Astrocyte (in vitro differentiated cells and primary cell): ENCODE measurements around the gene COL19A1. TPM values are rescaled to one million over a fixed set of nuclear protein-coding genes. Genes with fewer than 3 reads are reported as not detected.

Experiments used
- DNase-seq: peaks from one replicate; pipeline ENCODE4 v3.0.0-alpha.2; 2010; ENCODE audit warnings: low read depth
- FAIRE-seq: peaks from 2 replicates; lab custom pipeline; 2011; peaks lifted over from hg19 to GRCh38; lab: Jason Lieb, UNC
- H2AFZ ChIP-seq: 2 replicates; pipeline ENCODE4 v1.6.0; 2012; ENCODE audit warnings: low read depth, low read length, inconsistent platforms
- H3K27ac ChIP-seq: 2 replicates; pipeline ENCODE4 v1.5.1; 2011; ENCODE audit warnings: low read depth, low read length, inconsistent platforms
- H3K27me3 ChIP-seq: 2 replicates; pipeline ENCODE4 v1.6.0; 2011; ENCODE audit warnings: low read length, inconsistent platforms; ENCODE audit not compliant: insufficient read depth
- H3K36me3 ChIP-seq: 2 replicates; pipeline ENCODE4 v1.5.1; 2011; ENCODE audit warnings: low read length, inconsistent platforms; ENCODE audit not compliant: insufficient read depth
- H3K4me1 ChIP-seq: 2 replicates; pipeline ENCODE4 v1.5.1; 2011; ENCODE audit warnings: low read length, inconsistent platforms; ENCODE audit not compliant: insufficient read depth
- H3K4me2 ChIP-seq: 2 replicates; pipeline ENCODE4 v1.6.0; 2012; ENCODE audit warnings: low read length, inconsistent platforms
- H3K4me3 ChIP-seq: 2 replicates; pipeline ENCODE4 v1.5.1; 2011; ENCODE audit warnings: low read depth, mild to moderate bottlenecking, low read length, inconsistent platforms; ENCODE audit not compliant: insufficient read depth
- H3K79me2 ChIP-seq: 2 replicates; pipeline ENCODE4 v1.6.0; 2012; ENCODE audit warnings: mild to moderate bottlenecking, low read length, inconsistent platforms; ENCODE audit not compliant: insufficient read depth
- H3K9ac ChIP-seq: 2 replicates; pipeline ENCODE4 v1.6.0; 2012; ENCODE audit warnings: mild to moderate bottlenecking, low read length, inconsistent platforms
- H3K9me3 ChIP-seq: 2 replicates; pipeline ENCODE4 v1.5.1; 2012; ENCODE audit warnings: low read depth, mild to moderate bottlenecking, low read length, inconsistent platforms; ENCODE audit not compliant: insufficient read depth
- H4K20me1 ChIP-seq: 2 replicates; pipeline ENCODE4 v1.6.0; 2012; ENCODE audit warnings: low read length, inconsistent platforms; ENCODE audit not compliant: insufficient read depth
- H3K27ac Mint-ChIP-seq: one replicate; pipeline ENCODE4 v1.8.0; 2021; ENCODE audit warnings: mild to moderate bottlenecking, mixed read lengths; ENCODE audit not compliant: unreplicated experiment
- H3K27me3 Mint-ChIP-seq: one replicate; pipeline ENCODE4 v1.8.0; 2021; ENCODE audit warnings: low read depth, mixed read lengths; ENCODE audit not compliant: unreplicated experiment
- H3K36me3 Mint-ChIP-seq: one replicate; pipeline ENCODE4 v1.8.0; 2021; ENCODE audit warnings: low read depth, mixed read lengths; ENCODE audit not compliant: unreplicated experiment
- H3K4me1 Mint-ChIP-seq: one replicate; pipeline ENCODE4 v1.8.0; 2021; ENCODE audit warnings: low read depth, mixed read lengths; ENCODE audit not compliant: unreplicated experiment
- H3K4me3 Mint-ChIP-seq: one replicate; pipeline ENCODE4 v1.8.0; 2021; ENCODE audit warnings: mild to moderate bottlenecking, moderate library complexity, mixed read lengths; ENCODE audit not compliant: unreplicated experiment
- H3K9me3 Mint-ChIP-seq: one replicate; pipeline ENCODE4 v1.8.0; 2021; ENCODE audit warnings: mild to moderate bottlenecking, mixed read lengths; ENCODE audit not compliant: unreplicated experiment
- CTCF ChIP-seq: IDR thresholded peaks from 2 replicates; pipeline ENCODE4 v1.5.1; 2011; ENCODE audit warnings: low read depth, mild to moderate bottlenecking, inconsistent platforms, low read length, moderate library complexity; ENCODE audit not compliant: insufficient read depth
- EZH2 ChIP-seq: IDR thresholded peaks from 2 replicates; pipeline ENCODE4 v1.6.1; 2012; ENCODE audit warnings: mild to moderate bottlenecking, low read length, inconsistent platforms; ENCODE audit not compliant: insufficient read depth
- total RNA-seq: library from RNA; stranded (reverse); gene quantifications from 2 replicates; pipeline ENCODE4 v1.2.1, GENCODE V29; 2021

The COL19A1 gene
- total RNA-seq, 1 donor from 2014 or later: 0.18 TPM

- Histone ChIP-seq H3K27me3 (no peaks in the 10 kb centered on the region), H3K4me3 (no peak overlapping the region), H3K27ac (no peak overlapping the region), H3K4me1 (no peaks in the 10 kb centered on the region), H3K9me3 (no peaks in the 10 kb centered on the region), H3K36me3 (no peaks in the 10 kb centered on the region), H2AFZ (no peak overlapping the region), H4K20me1 (no peaks in the 10 kb centered on the region), H3K9ac (no peak overlapping the region), H3K79me2 (no peaks in the 10 kb centered on the region), H3K4me2 (no peak overlapping the region)
- TF ChIP-seq CTCF (no peak), EZH2 (no peak)
- Mint-ChIP-seq H3K4me1 (no peaks in the 10 kb centered on the region), H3K4me3 (no peak overlapping the region), H3K27me3 (no peaks in the 10 kb centered on the region), H3K27ac (no peak overlapping the region), H3K9me3 (no peaks in the 10 kb centered on the region), H3K36me3 (no peaks in the 10 kb centered on the region)
- DNase-seq: no peak
- no peak for FAIRE-seq
These were observed 206.3 kb downstream of the COL19A1 start for GRCh38 chr6:70072540-70073179.

- Histone ChIP-seq H3K4me3 (no peak overlapping the region), H3K36me3 (no peaks in the 10 kb centered on the region), H2AFZ (no peak overlapping the region), H3K27ac (no peak overlapping the region), H3K9ac (no peak overlapping the region), H3K79me2 (no peaks in the 10 kb centered on the region), H3K27me3 (no peaks in the 10 kb centered on the region), H3K9me3 (no peaks in the 10 kb centered on the region), H3K4me2 (no peak overlapping the region), H4K20me1 (no peaks in the 10 kb centered on the region), H3K4me1 (no peaks in the 10 kb centered on the region)
- Mint-ChIP-seq H3K9me3 (no peaks in the 10 kb centered on the region), H3K4me1 (no peaks in the 10 kb centered on the region), H3K4me3 (no peak overlapping the region), H3K36me3 (no peaks in the 10 kb centered on the region), H3K27ac (no peak overlapping the region), H3K27me3 (no peaks in the 10 kb centered on the region)
- DNase-seq (no peak), FAIRE-seq (no peak)
- TF ChIP-seq CTCF (no peak), EZH2 (no peak)
These were observed 207.3 kb downstream of the COL19A1 start for GRCh38 chr6:70073637-70074036.

- Mint-ChIP-seq H3K9me3 (no peaks in the 10 kb centered on the region), H3K36me3 (no peaks in the 10 kb centered on the region), H3K4me1 (no peaks in the 10 kb centered on the region), H3K27me3 (no peaks in the 10 kb centered on the region), H3K27ac (no peak overlapping the region), H3K4me3 (no peak overlapping the region)
- Histone ChIP-seq H3K4me1 (no peaks in the 10 kb centered on the region), H3K9me3 (no peaks in the 10 kb centered on the region), H3K27ac (no peak overlapping the region), H3K4me2 (no peak overlapping the region), H4K20me1 (no peaks in the 10 kb centered on the region), H3K4me3 (no peak overlapping the region), H3K36me3 (no peaks in the 10 kb centered on the region), H3K9ac (no peak overlapping the region), H3K27me3 (no peaks in the 10 kb centered on the region), H3K79me2 (no peaks in the 10 kb centered on the region), H2AFZ (no peak overlapping the region)
- FAIRE-seq (no peak), DNase-seq (no peak)
- no peak for TF ChIP-seq EZH2
- no peak for TF ChIP-seq CTCF
These were observed 212.9 kb downstream of the COL19A1 start for GRCh38 chr6:70079241-70079640.
